Hippocampal formation (tissue), 2 donors: ENCODE measurements around the gene SH3RF3.
"Not testable (repeated sequence)": the region's sequence is repeated elsewhere in the genome, so short reads cannot be mapped to it uniquely, and the experiment has no call there.

Experiments used
- DNase-seq, 2 donors: peaks; one replicate each; lab custom pipeline; 2025; lab: John Stamatoyannopoulos, UW

The SH3RF3 gene

DNA sequence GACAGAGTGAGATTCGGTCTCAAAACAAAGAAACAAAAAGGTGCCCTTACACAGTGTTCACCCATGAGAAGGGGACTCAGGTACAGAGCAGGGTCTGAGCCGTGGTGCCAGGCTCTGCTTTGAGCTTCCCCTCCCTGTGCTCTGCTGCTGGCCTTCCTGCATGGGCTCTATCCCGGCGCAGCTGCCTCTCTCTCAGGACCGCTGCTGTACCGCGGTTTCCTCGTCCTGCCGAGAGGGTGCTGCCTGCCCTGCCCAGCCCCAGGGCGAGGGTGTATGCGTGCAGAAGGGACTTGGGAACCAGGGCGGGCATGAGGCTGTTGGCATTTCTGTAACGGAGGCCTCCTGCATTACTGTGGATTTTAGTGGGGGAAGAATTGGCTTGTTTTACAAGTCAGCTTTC is 30.1 kb downstream of the SH3RF3 start:
- DNase-seq, result no peak

- DNase-seq, result no peak
These were observed 31.9 kb downstream of the SH3RF3 start for GRCh38 chr2:109160714-109161440.

- DNase-seq, result not testable (repeated sequence)
These were observed 33.4 kb downstream of the SH3RF3 start for GRCh38 chr2:109162367-109162766.

GRCh38 chr2:109162999-109163398 is 34.0 kb downstream of the SH3RF3 start:
- DNase-seq, result no peak

DNA sequence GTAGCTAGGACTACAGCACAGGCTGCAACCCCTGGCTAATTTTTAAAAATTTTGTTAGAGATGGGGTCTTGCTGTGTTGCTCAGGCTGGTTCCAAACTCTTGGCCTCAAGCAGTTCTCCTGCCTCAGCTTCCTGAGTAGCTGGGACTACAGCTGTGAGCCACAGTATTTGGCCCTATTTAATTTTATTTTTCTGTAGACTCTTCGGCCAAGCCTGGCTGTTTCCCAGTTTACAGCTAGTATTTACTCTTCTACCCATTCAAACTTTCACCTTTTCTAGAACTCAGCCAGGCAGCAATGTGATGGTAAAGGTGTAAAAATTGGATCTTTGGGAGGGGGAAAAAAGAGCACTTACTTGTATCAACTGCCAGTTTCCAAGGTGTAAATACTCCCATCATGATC is 35.3 kb downstream of the SH3RF3 start:
- DNase-seq, result no peak

- DNase-seq, result no peak
These were observed 35.8 kb downstream of the SH3RF3 start for GRCh38 chr2:109164739-109165221.

DNA sequence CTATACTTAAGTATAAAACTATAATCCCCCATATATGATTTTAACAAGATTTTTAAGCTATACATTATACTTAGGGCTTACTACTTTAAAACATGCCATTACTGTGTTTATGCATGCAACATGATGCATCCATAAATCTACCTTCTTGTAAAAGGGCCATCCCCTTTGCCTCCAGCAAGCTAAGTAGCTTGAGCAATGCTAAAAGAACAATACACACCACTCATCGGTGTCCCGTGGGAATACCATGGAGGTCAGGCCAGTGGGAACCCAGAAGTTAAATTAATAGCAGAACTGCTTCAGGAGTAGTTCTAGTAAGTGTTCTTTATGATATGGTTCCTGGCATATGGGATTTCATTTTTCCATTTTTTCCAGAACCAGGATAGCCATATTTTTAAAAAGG is 37.8 kb downstream of the SH3RF3 start:
- no peak for DNase-seq

GRCh38 chr2:109168086-109168485 is 39.1 kb downstream of the SH3RF3 start:
- DNase-seq, result no peak

DNA sequence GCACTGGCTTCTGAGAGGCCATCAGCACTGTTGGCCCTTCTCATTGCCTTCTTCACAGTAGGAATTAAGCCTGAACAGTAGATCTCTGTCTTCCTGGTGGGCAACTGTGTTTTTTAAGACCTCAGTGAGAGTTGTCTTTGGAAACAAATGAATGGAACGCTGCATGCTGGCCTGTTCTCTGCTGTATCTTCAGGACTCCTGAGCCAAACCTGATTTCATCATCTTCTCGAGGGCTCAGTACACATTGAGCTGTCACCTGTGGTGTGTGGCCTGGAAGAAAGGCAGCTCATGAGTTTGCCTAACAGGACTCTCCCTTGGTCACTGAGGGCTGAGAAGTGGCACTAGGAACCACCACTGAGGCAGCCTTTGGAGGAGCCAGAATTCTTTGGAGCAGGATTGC is 39.7 kb downstream of the SH3RF3 start:
- DNase-seq, result no peak

GRCh38 chr2:109170645-109171044 is 41.6 kb downstream of the SH3RF3 start:
- no peak for DNase-seq

- no peak for DNase-seq
These were observed 42.7 kb downstream of the SH3RF3 start for GRCh38 chr2:109171444-109172334.

DNA sequence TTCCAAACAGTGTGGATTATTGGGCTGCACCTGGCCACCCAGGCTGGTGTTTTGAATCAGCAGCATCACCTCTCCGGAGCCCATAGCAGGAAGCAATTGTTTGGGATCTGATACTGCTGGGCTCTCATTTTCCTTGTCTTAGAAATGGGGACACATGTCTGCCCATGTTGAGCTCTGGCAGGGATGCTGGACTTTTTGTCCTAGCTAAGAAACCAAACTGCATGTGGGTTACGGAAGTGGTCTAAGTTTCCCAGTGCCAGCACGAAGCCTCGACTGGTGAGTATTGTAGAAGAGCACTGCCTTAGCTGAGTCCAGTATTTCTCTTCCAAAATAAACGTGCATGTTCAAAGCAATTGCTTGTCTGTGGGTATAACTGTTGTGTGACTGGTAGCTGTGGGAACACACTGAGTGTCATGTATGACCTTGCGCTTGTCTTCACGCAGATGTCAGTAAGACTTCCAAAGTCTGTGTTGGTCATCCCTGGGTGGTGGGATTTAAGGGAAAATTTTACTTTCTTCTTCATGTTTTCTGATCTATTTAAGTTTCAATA is 43.6 kb downstream of the SH3RF3 start:
- no peak for DNase-seq

- peak in 1 of 2 donors; percentile 8 for DNase-seq
These were observed 44.5 kb downstream of the SH3RF3 start for GRCh38 chr2:109173311-109174171.

DNA sequence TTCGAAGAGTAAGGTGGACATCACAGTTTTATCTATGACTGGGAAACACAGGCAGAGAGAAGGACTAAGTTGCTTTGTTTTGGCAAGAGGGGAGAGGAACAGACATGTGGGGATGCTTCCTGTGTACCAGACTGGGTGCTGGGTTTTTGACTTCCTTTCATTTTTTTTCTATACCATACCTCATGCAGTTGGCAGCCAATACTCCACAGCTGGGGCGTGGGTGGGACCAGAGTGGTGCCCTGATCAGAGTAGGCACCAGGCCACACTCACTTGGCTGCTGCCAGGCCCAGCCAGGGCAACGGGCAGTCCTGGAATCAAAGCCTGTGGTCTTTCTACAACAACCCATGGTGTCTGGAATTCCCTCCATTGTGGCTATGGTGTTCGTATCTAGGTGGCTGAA is 45.2 kb downstream of the SH3RF3 start:
- DNase-seq, result no peak

DNA sequence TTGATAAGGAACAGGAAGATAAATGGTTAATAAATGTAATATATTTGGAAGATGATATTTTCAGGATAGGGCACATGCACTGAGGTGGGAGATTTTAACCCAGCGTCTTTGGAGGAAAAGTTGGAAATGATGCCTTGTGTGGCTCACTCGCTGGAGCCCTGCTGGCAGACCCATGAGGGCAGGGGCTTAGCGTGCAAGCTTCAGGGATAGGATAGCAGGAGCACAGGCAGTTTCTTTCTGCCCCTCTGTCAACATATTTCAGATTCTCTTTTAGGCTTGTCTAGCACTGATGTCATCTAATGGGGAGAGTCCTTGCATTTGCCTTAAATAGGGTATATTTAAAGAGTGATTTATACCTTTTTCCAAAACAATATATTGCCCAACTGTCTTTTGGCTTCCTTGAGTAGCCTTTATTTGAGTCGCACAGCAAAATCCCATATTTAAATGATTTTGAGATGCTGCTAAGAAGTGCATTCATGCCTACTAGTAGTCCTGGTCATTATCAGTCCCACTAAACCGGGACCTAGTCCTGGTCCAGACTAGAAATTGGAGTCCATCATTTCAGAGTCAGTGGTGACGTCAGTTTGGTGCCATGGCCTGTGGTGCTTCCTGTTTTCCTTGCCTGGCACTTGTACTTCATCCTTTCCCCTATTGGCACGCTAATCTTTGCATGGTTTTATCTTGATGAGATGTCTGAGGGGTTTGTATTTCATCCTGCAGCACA is 45.8 kb downstream of the SH3RF3 start:
- no peak for DNase-seq

DNA sequence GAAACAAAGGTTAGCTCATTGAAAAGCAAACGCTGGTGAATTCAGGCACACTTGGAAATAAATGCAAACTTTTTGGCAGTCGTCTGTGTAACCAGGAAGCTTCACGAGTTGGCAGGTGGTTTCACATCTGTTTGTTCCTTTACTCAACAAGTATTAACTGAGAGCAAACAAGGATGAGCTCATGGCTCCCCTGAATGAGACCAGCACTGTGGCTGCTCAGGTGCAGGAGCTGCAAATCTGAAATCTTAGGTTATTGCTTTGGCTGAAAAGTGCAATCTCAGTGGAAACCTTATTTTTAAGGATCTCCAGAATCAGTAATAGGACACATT is 46.3 kb downstream of the SH3RF3 start:
- no peak for DNase-seq

- no peak for DNase-seq
These were observed 47.9 kb downstream of the SH3RF3 start for GRCh38 chr2:109176928-109177327.

GRCh38 chr2:109177635-109178034 is 48.6 kb downstream of the SH3RF3 start:
- no peak for DNase-seq

DNA sequence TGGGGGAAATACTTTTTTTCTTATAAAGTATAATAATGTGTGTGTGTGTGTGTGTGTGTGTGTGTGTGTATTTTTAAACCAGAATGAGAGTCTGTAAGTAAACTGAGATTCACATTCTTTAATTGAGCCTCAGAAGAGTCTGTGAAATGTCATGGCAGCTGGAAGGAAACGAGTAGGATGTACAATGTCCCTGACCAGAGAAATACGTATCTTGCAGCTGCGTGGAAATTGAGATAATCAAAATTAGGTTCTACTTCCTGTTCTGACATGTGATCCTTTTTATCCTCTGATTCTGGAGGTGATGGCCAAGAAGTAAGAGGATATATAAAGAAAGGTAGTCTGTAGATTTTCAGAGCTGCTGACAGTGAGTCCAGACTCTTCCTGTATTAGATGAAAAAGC is 50.0 kb downstream of the SH3RF3 start:
- DNase-seq, result no peak

GRCh38 chr2:109180786-109181185 is 51.8 kb downstream of the SH3RF3 start:
- no peak for DNase-seq

DNA sequence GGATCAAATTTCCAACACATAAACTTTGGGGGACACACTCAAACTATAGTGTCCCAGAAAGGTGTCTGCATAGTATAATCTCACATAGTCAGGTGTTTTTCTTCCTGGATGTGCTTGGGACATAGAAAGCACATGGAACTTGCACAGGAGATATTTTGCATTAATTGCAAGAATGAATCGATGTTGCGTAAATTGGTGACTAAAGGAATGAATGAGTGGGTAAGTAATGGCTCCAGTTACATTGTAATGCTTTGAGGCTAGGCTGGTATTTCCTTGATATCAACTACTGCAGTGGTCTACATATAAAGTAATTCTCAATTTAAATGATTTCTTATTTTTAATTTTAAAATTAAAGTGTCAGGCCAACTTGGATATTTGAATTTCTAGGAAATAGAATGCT is 53.4 kb downstream of the SH3RF3 start:
- no peak for DNase-seq
